PFSK-1 (cell line): ENCODE measurements around the gene CSNK2A2.

ENCODE experiments used
- FOXP2 ChIP-seq: optimal IDR thresholded peaks from 2 replicates; pipeline ENCODE3; 2011; ENCODE audit warnings: borderline replicate concordance, control low read depth, inconsistent platforms; ENCODE audit not compliant: insufficient read depth; ENCODE audit errors: extremely low read length, extremely low read depth
- POLR2AphosphoS5 ChIP-seq: IDR thresholded peaks from 2 replicates; pipeline ENCODE4 v1.6.1; 2012; ENCODE audit warnings: low read depth, mild to moderate bottlenecking, control low read depth, low read length, moderate library complexity
- SIN3A ChIP-seq: IDR thresholded peaks from 2 replicates; pipeline ENCODE4 v1.6.1; 2012; ENCODE audit warnings: mild to moderate bottlenecking, low read length, moderate library complexity, borderline replicate concordance; ENCODE audit not compliant: insufficient read depth
- TAF1 ChIP-seq: IDR thresholded peaks from 2 replicates; pipeline ENCODE4 v1.6.1; 2012; ENCODE audit warnings: low read length, control low read depth, borderline replicate concordance; ENCODE audit not compliant: insufficient read depth
- TF ChIP-seq, protein P1 (sequence below), 2 experiments: IDR thresholded peaks; 2 replicates each; pipeline versions ENCODE4 v1.6.1 to v1.8.0; 2011 to 2012; ENCODE audit warnings: low read depth in 2 of 2, low read length in 2 of 2, control low read depth in 1 of 2, inconsistent platforms in 1 of 2, mild to moderate bottlenecking in 1 of 2, moderate library complexity in 1 of 2; ENCODE audit not compliant: insufficient read depth in 1 of 2

Gene CSNK2A2

DNA sequence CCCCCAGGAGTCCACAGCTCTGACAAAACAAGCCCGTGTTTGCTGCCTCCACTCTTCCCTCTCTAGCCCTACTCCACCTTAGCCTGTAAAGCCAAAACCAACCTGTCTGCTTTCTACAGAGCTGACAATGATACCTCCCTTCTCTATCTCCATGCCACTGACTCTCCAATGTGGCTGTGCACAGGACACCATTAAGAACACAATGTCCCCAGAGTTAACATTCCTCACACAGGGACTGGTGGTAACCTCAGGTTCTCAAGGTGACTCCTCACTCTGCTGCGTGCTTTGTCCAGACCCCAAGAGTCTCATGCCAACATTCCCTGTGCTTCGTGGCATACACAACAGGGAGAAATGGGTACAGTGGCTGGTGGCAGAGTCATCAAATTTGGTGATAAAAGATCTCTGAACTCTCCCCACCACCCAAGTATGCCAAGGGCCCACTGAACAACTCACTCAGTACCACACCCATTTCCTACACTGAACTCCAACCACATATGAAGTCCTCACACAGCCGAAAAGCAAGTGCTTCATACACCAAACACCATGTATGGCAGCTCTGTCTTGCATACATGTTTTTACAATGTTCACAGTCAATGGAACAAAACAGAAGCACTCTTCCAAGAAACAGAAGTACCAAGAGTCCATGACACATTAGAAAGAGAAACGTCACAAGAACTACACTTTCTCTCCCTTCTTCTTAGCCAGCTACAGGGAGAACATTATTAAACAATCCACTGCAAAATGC lies 21.1 kb downstream of the CSNK2A2 start:
- no peak for TF ChIP-seq SIN3A
- no peak for TF ChIP-seq FOXP2
- TF ChIP-seq POLR2AphosphoS5 = no peak
- TF ChIP-seq, protein P1, sequence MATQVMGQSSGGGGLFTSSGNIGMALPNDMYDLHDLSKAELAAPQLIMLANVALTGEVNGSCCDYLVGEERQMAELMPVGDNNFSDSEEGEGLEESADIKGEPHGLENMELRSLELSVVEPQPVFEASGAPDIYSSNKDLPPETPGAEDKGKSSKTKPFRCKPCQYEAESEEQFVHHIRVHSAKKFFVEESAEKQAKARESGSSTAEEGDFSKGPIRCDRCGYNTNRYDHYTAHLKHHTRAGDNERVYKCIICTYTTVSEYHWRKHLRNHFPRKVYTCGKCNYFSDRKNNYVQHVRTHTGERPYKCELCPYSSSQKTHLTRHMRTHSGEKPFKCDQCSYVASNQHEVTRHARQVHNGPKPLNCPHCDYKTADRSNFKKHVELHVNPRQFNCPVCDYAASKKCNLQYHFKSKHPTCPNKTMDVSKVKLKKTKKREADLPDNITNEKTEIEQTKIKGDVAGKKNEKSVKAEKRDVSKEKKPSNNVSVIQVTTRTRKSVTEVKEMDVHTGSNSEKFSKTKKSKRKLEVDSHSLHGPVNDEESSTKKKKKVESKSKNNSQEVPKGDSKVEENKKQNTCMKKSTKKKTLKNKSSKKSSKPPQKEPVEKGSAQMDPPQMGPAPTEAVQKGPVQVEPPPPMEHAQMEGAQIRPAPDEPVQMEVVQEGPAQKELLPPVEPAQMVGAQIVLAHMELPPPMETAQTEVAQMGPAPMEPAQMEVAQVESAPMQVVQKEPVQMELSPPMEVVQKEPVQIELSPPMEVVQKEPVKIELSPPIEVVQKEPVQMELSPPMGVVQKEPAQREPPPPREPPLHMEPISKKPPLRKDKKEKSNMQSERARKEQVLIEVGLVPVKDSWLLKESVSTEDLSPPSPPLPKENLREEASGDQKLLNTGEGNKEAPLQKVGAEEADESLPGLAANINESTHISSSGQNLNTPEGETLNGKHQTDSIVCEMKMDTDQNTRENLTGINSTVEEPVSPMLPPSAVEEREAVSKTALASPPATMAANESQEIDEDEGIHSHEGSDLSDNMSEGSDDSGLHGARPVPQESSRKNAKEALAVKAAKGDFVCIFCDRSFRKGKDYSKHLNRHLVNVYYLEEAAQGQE (IDR thresholded peaks at IDR 0.05; ENCODE audit: insufficient read depth in 1 of 2, low read depth in 2 of 2, low read length in 2 of 2) = no peak
- TF ChIP-seq TAF1 = no peak

DNA sequence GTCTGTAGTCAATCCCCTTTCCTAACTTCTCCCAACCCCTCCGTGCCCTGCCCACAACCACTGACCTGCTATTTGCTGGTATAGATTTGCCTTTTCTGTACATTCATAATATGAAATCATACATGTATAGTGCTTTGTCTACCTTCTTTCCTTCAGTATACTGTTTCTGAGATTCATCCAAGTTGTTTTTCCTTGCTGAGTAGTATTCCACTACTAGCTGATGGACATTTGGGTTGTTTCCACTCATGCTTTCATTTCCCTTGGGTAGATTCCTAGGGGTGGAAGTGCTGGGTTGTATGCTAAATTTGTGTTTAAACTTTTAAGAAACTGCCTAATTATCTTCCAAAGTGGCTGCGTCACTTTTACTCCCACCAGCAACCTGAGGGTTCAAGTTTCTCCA lies 27.7 kb downstream of the CSNK2A2 start:
- TF ChIP-seq POLR2AphosphoS5 (no peak), FOXP2 (no peak), SIN3A (no peak)
- TF ChIP-seq, protein P1 (IDR thresholded peaks at IDR 0.05; ENCODE audit: insufficient read depth in 1 of 2, low read depth in 2 of 2, low read length in 2 of 2) = no peak

DNA sequence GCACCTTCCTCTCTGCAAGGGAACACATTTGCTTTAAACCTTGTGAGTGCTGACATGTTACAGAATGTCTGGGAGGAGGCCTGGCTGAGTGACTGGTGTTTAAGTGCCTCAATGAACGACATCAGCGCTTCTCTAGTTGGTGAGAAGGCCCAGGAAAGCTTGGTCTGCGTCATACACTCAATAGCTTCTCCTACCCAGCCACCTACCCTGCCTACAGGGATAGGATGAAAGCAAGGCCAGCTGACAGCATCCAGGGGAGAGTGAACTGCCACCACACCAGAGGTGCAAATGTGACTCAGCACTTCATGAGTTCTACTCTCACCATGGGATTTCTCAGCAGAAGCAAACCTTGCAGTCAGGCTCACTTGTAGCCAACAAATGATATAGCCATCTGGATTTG lies 37.1 kb downstream of the CSNK2A2 start:
- no peak for TF ChIP-seq FOXP2
- TF ChIP-seq, protein P1 (IDR thresholded peaks at IDR 0.05; ENCODE audit: insufficient read depth in 1 of 2, low read depth in 2 of 2, low read length in 2 of 2) = no peak
- no peak for TF ChIP-seq SIN3A
- no peak for TF ChIP-seq TAF1
- no peak for TF ChIP-seq POLR2AphosphoS5

DNA sequence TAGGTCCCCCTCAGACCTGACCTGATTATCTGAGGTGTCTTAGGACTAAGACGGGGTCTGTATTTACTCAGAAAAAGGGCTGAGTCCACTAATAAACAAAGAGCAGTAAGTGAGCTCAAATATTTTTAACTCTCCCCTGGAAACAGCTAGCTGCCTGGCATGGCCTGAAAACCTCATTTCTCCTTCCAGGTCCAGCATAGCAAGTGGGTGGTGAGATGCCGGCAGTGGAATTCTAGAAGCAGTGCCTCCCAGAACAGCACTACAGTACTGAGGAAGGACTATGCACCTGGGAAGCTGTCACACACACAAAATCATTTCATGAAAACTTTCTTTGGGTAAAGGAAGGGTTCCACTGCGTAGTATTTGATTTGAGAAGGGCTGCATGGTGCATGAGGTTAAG lies 39.2 kb downstream of the CSNK2A2 start:
- TF ChIP-seq POLR2AphosphoS5 = no peak
- TF ChIP-seq, protein P1 (IDR thresholded peaks at IDR 0.05; ENCODE audit: insufficient read depth in 1 of 2, low read depth in 2 of 2, low read length in 2 of 2) = no peak
- no peak for TF ChIP-seq FOXP2
- TF ChIP-seq TAF1 = no peak
- no peak for TF ChIP-seq SIN3A
